IgD-negative memory B cell (primary cell): Measurements from ENCODE around the gene METTL23. TPM values are rescaled to one million over a fixed set of nuclear protein-coding genes. Genes with fewer than 3 reads are reported as not detected.
"Not testable (repeated sequence)": the region's sequence is repeated elsewhere in the genome, so short reads cannot be mapped to it uniquely, and the experiment has no call there.

Experiments
- H3K27ac Mint-ChIP-seq, 3 donors: one replicate each; pipeline ENCODE4 v1.8.0; 2020 to 2022; ENCODE audit warnings: mild to moderate bottlenecking in 3 of 3, mixed read lengths in 3 of 3, moderate library complexity in 1 of 3
- H3K27me3 Mint-ChIP-seq: one replicate; pipeline ENCODE4 v1.8.0; 2021; ENCODE audit warnings: mixed read lengths
- H3K36me3 Mint-ChIP-seq: one replicate; pipeline ENCODE4 v1.8.0; 2020; ENCODE audit warnings: mild to moderate bottlenecking, mixed read lengths
- H3K4me1 Mint-ChIP-seq, 3 donors: one replicate each; pipeline ENCODE4 v1.8.0; 2020 to 2022; ENCODE audit warnings: mixed read lengths in 3 of 3, mild to moderate bottlenecking in 1 of 3
- H3K4me3 Mint-ChIP-seq, 4 donors: one replicate each; pipeline ENCODE4 v1.8.0; 2020 to 2022; ENCODE audit warnings: mild to moderate bottlenecking in 4 of 4, mixed read lengths in 4 of 4, moderate library complexity in 3 of 4
- H3K9me3 Mint-ChIP-seq, 3 donors: one replicate each; pipeline ENCODE4 v1.8.0; 2020 to 2021; ENCODE audit warnings: mixed read lengths in 3 of 3, mild to moderate bottlenecking in 1 of 3
- polyA plus RNA-seq: library from polyadenylated mRNA; unstranded; fragments of 300-500 nt; fragmentation: Illumina TruSeq; gene quantifications from one replicate; pipeline ENCODE4 v1.2.3, GENCODE V29; 2021

The METTL23 gene
- polyA plus RNA-seq, 1 donor from 2014 or later = 121 TPM

DNA sequence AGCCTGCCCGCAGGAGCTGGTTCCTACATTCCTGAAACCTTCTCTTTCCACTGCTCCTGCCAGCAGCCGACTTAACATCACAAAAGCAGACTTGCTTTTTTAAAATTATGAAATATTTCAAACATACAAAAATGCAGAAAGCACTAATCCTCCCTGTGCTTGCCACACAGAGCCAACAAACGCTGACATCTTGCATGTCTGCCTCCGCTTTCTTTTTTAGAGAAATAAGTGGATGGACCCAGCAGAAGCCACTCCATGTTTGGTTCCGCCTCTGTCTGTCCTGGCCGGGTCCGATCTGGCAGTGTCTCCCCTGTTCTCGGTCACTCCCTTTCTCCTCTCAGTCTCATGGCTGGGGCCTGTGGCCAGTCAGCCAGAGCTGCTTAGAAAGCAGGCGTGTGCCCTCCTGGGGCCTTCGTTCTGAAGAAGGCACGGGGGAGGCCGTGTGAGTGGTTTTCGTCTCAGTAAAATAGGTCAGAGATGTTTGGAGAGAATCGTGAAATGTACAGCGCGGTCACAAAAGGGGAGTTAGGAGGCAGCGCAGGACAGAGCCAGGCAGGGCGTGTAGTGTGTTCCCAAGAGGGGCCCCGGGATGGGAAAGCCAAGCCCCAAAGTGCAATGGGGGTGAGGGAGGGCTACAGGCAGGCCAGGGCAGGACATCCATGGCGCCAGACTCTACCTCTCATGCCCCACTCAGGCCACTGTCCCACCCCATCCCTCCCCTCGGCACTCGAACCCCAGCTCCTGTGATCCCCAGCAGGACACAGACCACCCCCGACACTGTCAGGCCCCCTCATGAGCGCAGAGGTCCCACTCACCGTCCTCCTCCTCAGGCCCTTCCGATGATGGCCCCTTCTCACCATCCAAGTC lies 39.1 kb upstream of the METTL23 start:
- no peak overlapping the region for H3K4me3 Mint-ChIP-seq
- H3K27ac Mint-ChIP-seq = no peak overlapping the region

DNA sequence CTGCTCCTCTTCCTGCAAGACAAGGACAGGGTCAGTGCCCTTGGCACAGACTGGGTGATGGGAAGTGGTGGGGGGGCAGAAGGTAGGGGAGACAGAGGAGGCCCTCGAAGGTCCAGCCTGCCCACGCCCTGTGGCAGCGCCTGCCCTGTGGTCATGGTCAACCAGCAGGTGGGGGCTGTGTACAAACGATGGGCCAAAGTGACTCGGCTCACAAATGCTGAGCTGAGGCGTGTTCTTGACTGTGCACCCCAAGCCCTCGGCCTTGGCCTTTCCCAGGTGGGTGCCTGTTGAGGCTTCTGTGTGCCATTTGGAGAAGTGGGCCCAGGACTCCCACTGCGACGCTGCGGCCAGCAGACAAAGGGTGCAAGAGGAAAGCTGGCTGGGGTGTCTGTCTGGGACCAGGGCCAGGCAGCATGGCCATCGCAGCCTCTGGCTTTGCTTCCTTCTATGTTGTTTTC lies 38.4 kb upstream of the METTL23 start:
- peaks cover 0 to 1% (median 0%) of the 10 kb centered on the region in 3 donors for H3K4me1 Mint-ChIP-seq

More for the DNA sequence above, 39.1 kb upstream of the METTL23 start:
- Mint-ChIP-seq H3K36me3 (peaks cover 2% of the 10 kb centered on the region), H3K27me3 (peaks cover 9% of the 10 kb centered on the region), H3K4me1 (peaks cover 0 to 1% (median 0%) of the 10 kb centered on the region in 3 donors), H3K9me3 (no peaks in the 10 kb centered on the region)

DNA sequence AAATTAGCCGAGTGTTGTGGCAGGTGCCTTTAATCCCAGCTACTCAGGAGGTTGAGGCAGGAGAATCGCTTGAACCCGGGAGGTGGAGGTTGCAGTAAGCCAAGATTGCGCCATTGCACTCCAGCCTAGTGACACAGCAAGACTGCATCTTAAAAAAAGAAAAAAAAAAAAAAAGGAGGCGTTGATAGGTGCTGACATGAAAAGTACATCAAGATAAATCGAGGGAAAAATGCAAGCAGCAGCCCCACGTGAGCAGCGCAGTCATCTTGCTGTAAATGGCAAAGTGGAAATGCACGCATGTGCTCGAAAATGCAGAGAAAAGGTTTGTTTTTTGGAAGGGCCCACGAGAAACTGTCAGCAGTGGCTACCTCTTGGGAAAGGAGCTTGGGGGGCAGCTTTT lies 36.8 kb upstream of the METTL23 start:
- peaks cover 9% of the 10 kb centered on the region for H3K27me3 Mint-ChIP-seq
- H3K4me3 Mint-ChIP-seq = no peak overlapping the region
- H3K36me3 Mint-ChIP-seq = peaks cover 2% of the 10 kb centered on the region
- H3K9me3 Mint-ChIP-seq = no peaks in the 10 kb centered on the region
- H3K27ac Mint-ChIP-seq = no peak overlapping the region
- peaks cover 0 to 1% (median 0%) of the 10 kb centered on the region in 3 donors for H3K4me1 Mint-ChIP-seq

More for the DNA sequence above, 38.4 kb upstream of the METTL23 start:
- no peak overlapping the region for H3K27ac Mint-ChIP-seq
- no peaks in the 10 kb centered on the region for H3K9me3 Mint-ChIP-seq
- peaks cover 2% of the 10 kb centered on the region for H3K36me3 Mint-ChIP-seq
- no peak overlapping the region for H3K4me3 Mint-ChIP-seq
- peaks cover 12% of the 10 kb centered on the region for H3K27me3 Mint-ChIP-seq

DNA sequence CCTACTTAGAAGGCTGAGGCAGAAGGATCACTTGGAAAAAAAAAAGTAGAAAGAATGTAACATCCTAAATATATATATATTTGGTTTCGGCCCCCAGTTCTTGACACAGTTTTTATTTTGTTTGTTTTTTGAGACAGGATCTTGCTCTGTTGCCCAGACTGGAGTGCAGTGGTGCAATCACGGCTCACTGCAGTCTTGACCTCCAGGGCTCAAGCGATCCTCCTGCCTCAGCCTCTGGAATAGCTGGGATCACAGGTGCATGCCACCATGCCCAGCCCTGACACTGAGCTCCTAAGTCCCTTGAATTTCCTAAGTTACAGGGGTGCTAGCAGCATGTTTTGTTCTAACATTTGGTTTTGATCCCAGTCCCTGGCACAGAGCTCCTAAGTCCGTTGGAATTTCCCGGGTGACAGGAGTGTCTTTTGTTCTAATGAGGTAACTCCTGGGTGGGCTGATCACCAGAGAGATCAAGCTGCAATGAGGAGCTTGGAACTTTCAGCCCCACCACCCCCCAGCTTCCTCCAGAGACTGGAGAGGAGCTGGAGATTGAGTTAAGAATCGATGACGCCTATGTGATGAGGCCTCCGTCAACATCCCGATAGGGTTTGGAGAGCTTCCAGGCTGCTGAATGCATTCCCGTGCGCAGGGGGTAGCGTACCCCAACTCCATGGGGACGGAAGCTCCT lies 35.9 kb upstream of the METTL23 start:
- Mint-ChIP-seq H3K4me1 (peaks cover 0 to 2% (median 1%) of the 10 kb centered on the region in 3 donors), H3K4me3 (no peak overlapping the region), H3K27me3 (peaks cover 9% of the 10 kb centered on the region), H3K36me3 (peaks cover 2% of the 10 kb centered on the region), H3K9me3 (no peaks in the 10 kb centered on the region), H3K27ac (no peak overlapping the region)

DNA sequence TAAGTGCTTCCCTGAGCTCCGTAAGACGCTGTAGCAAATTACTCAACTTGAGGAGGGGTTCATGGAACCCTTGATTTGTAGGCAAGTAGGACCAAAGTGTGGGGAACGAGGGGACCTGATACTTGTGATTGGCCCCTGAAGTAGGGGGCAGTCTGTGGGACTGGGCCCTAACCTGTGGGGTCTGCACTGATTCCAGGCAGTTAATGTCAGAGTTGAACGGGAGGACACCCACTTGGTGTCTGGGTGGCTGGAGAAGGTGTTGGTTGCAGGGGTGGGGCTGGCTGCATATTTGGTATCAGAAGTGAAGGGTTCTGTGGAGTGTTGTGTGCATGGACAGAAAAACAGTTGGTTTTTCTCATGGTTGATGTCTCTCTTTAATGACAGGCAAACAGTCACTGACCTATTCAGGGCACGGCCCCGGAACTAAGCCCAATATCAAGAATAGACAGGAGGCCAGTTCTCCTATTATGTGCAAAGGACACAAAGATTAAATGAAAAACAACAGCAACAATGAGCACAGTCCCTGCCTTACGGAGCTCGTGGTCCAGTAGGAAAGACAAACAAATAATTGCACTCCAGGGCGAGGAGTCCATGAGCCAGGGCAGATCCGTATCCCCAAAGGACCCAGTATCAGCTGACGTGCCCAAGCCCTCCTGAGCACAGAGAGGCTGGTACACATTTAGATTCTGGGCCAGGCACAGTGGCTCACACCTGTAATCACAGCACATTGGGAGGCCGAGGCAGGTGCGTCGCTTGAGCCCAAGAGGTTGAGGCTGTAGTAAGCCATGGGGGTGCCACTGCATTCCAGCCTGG lies 35.1 kb upstream of the METTL23 start:
- Mint-ChIP-seq H3K4me1 (peaks cover 2 to 4% (median 3%) of the 10 kb centered on the region in 3 donors), H3K4me3 (no peak overlapping the region), H3K9me3 (no peaks in the 10 kb centered on the region), H3K36me3 (peaks cover 2% of the 10 kb centered on the region), H3K27ac (no peak overlapping the region), H3K27me3 (peaks cover 9% of the 10 kb centered on the region)

DNA sequence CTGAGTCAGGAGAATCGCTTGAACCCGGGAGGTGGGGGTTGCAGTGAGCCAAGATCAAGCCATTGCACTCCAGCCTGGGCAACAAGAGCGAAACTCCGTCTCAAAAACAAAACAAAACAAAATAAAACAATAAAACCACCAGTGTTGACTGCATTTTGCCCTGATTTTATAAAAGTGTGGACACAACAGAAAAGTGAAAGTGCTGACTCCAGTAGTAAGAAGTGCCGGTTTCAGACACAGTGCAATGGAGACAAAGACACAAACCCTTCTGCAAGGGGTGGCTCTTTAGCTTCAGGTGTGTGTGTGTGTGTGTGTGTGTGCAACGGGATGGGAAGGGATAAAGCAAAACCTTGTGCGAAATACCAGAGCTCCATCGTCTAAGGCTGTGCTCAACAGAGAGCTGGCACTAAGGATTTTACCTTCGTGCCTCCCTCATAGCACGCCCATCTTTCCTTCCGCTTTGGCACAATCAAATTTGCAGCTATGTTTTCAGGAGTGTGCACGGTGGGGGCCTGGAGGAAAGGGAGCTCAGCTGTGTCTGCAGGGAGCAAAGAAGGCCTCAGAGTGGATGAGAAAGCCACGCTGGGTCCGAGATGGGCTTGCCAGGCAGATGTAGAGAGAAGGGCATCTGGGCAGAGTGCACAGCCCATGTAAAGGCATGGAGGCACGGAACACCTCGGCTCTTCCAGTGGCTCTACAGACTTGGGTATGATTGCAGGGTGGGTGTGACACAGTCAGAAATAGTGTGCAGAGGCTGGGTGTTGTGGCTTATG lies 31.4 kb upstream of the METTL23 start:
- H3K36me3 Mint-ChIP-seq = peaks cover 2% of the 10 kb centered on the region
- H3K27ac Mint-ChIP-seq = no peak overlapping the region
- no peak overlapping the region for H3K4me3 Mint-ChIP-seq
- H3K9me3 Mint-ChIP-seq = no peaks in the 10 kb centered on the region
- H3K4me1 Mint-ChIP-seq = peaks cover 4 to 10% (median 8%) of the 10 kb centered on the region in 3 donors
- peaks cover 3% of the 10 kb centered on the region for H3K27me3 Mint-ChIP-seq

DNA sequence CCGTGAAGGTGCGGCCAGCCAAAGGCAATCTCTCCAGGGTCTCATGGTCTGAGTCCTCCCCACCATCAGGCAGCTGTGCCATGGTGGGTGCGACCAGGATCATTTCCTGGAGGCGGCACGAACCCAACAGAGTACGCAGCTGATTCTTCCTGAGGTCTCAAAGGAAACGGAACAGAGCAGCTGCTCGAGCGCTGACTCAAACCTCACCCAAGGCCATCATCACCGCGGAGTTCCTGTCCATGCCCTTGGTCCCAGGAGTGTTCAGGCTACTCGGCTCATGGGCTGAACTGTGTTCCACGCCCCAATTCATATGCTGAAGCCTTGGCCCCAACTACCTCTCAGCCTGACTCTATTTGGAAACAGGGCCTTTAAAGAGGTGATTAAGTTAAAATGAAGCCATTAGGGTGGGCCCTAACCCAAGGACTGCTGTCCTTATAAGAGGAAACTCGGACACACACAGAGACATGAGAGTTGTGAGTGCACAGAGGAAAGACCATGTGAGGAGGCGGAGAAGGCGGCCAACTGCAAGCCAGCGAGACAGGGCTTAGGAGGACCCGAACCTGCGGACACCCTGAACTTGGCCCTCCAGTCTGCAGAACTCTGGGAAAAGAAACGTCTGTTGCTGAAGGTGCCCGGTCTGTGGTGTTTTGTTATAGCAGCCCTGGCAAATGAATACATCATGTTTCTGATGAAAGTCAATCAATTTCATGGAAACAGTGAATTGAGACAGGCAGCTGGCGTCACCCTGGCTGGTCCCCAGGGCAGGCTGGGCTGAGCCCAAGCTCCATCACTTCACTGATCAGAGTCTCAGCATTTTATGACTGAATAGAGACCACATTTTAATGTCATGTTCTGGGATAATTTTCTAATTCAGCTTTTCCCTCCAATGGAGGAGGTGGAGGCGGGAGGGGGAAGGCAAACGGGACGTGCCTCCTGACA lies 29.6 kb upstream of the METTL23 start:
- Mint-ChIP-seq H3K27ac (no peak overlapping the region), H3K4me3 (peak overlapping the region in 1 of 4 donors; percentile 73), H3K4me1 (peaks cover 4 to 11% (median 10%) of the 10 kb centered on the region in 3 donors), H3K36me3 (no peaks in the 10 kb centered on the region), H3K27me3 (peaks cover 3% of the 10 kb centered on the region), H3K9me3 (no peaks in the 10 kb centered on the region)

DNA sequence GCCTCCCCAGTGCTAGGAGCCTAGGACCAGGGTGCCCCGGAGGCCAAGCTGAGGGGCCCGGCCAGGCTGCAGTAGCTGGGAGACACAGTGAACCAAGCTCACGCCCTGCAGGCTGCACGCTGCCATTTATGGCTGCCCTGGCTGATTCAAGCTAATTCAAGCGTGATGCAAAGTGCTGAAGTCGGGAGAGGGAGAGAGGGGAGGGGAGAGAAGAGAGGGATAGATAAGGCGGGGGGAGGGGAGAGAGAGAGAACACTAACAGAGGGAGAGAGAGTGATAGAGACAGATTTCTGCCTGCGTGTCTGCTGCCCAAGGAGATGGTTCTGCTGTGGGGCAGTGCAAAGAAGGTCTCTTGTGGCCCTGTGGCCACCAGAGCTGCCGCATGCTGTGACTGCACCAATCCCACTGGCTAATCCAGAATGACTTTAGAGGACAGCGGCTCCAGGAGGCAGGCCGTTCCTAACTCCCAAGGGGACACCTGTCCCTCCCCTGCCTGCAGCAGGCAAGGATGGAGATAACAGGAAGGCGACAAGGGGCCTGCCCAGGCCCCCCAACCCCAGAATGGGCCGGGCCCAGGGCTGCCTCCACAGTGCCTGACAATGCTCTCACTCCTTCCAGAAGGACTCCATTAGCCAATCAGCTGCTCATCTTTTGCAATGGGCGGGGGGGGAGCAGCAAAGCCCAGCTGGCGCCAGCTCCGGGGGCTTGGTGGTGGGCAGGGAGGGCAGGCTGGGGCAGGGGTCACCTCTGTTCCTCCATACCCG lies 28.8 kb upstream of the METTL23 start:
- no peaks in the 10 kb centered on the region for H3K36me3 Mint-ChIP-seq
- peaks cover 3% of the 10 kb centered on the region for H3K27me3 Mint-ChIP-seq
- no peak overlapping the region for H3K4me3 Mint-ChIP-seq
- H3K4me1 Mint-ChIP-seq = peaks cover 4 to 11% (median 10%) of the 10 kb centered on the region in 3 donors
- no peaks in the 10 kb centered on the region for H3K9me3 Mint-ChIP-seq
- H3K27ac Mint-ChIP-seq = no peak overlapping the region

DNA sequence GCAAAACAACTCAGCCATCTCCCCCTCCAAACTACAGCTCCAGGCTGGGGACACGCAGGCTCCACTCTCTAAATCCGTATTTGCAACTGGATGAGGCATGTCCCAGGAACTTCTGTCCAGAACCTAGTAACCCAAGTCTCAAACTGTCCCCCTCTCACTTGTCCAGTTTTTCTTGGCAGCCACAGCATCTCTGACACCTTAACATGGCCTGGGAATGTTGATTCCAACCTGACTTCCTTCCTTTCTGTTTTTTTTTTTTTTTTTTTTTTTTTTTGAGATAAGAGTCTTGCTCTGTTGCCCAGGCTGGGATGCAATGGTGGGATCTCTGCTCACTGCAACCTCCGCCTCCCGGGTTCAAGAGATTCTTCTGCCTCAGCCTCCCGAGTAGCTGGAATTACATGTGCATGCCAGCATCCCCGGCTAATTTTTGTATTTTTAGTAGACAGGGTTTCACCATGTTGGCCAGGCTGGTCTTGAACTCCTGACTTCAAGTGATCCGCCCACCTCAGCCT lies 28.1 kb upstream of the METTL23 start:
- H3K27ac Mint-ChIP-seq, H3K4me3 Mint-ChIP-seq, H3K36me3 Mint-ChIP-seq: not testable (repeated sequence)

DNA sequence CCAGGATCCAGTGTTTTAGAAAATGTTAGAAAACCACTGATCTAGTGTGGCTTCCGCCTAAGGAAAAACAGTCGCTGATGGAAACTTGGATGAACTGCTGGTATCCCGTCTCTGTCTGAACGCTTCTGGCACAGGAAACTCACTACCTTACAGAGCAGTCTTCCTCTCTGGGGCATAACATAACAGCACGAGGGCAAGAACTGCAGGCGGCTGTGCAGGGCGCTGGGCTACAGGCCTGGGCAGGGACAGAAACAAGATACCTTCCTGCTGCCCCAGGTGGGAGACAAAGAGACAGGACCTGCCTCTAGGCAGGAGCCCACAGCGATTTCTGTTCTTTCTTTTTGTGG lies 26.4 kb upstream of the METTL23 start:
- Mint-ChIP-seq H3K27ac (peak overlapping the region in 1 of 3 donors; percentile 49), H3K36me3 (no peaks in the 10 kb centered on the region), H3K4me3 (peak overlapping the region in 1 of 4 donors; percentile 83), H3K4me1 (peaks cover 4 to 10% (median 9%) of the 10 kb centered on the region in 3 donors), H3K9me3 (no peaks in the 10 kb centered on the region), H3K27me3 (no peaks in the 10 kb centered on the region)

More for the DNA sequence above, 28.1 kb upstream of the METTL23 start:
- H3K4me1 Mint-ChIP-seq = peaks cover 4 to 11% (median 10%) of the 10 kb centered on the region in 3 donors
- H3K27me3 Mint-ChIP-seq, H3K9me3 Mint-ChIP-seq: not testable (repeated sequence)

DNA sequence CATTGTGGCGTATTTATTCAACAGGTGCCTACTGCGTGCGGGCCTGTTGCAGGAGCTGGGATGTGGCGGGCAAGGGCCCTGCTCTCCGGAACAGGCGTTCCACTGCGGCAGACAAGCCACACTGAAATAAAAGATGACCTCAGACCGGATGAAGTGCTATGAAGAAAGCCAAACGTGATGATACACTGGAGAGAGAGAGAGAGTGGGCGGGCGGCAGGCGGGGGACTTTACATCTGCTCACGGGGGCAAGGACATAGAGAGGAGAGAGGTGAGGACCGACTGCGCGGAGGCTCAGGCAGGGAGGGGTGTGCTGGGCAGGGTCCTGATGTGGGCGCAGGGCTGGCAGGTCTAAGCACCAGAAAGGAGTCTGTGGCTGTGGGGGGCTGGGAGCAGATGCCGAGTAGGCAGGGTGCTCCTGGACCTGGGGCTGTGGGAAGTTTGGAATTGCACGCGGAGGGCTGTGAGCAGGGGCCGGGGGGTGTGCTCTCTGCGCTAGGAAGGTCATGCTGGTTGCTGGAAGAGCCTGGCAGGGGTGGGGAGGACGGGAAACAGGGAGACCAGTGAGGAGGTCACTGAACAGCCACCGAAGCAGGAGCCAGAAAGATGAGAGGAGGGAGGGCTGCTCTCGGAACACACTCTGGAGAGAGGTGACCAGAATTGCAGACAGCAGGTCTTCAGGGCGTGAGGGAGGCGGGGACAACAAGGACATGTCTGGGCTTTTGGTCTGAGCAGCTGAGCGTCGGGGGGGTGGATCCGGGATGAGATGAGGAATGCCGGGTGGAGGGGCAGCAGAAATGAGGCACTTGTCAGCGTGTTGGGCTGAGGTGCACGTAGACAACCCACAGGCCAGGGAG lies 25.8 kb upstream of the METTL23 start:
- H3K27me3 Mint-ChIP-seq = no peaks in the 10 kb centered on the region
- peaks cover 4 to 10% (median 9%) of the 10 kb centered on the region in 3 donors for H3K4me1 Mint-ChIP-seq
- H3K9me3 Mint-ChIP-seq = no peaks in the 10 kb centered on the region
- H3K27ac Mint-ChIP-seq = peak overlapping the region in 1 of 3 donors; percentile 49
- H3K36me3 Mint-ChIP-seq = no peaks in the 10 kb centered on the region
- H3K4me3 Mint-ChIP-seq = peak overlapping the region in 1 of 4 donors; percentile 83

DNA sequence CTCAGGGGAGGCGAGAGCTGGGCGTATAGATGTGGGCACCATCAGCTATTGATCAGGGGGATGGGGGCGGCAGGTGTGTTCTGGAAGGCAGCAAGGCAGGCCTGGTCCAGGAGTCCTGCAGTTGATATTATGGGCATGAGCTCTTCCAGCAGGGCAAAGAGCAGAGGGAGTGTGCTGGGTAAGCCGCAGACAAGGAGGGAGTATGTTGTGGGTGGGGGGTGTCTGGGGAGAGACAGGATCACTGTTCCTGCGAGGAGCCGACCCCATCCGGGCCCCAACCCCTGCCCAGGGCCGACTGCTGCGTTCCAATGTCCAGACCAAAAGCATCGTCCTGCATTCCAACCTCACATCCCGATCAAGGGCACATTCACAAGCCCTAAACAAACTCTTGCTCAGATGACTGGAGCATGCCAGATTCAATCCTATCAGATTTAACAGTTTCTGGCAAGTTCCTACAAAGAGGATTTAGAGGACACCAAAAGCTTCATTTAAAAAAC lies 25.1 kb upstream of the METTL23 start:
- H3K4me1 Mint-ChIP-seq = peaks cover 3 to 9% (median 8%) of the 10 kb centered on the region in 3 donors
- no peak overlapping the region for H3K27ac Mint-ChIP-seq
- H3K36me3 Mint-ChIP-seq = no peaks in the 10 kb centered on the region
- H3K4me3 Mint-ChIP-seq = no peak overlapping the region
- H3K9me3 Mint-ChIP-seq = no peaks in the 10 kb centered on the region
- no peaks in the 10 kb centered on the region for H3K27me3 Mint-ChIP-seq
